ENCODE data around the gene NKX2-3.

NKX2-3 gene

GRCh38 chr10:99522470-99523250 lies 10.1 kb upstream of the NKX2-3 start:
- no peak for TF ChIP-seq REST (IDR thresholded peaks at IDR 0.05; ENCODE audit: low read depth)
- TF ChIP-seq TEAD4 (IDR thresholded peaks at IDR 0.05) = no peak
- TF ChIP-seq RAD21 (IDR thresholded peaks at IDR 0.05; ENCODE audit: low read depth) = no peak
- no peak for TF ChIP-seq YY1 (IDR thresholded peaks at IDR 0.05; ENCODE audit: low read depth)
- no peak for TF ChIP-seq EGR1 (IDR thresholded peaks at IDR 0.05)
- TF ChIP-seq FOXM1 (IDR thresholded peaks at IDR 0.05; ENCODE audit: borderline replicate concordance, low read depth) = no peak
- TF ChIP-seq EP300 (IDR thresholded peaks at IDR 0.05; ENCODE audit: borderline replicate concordance) = no peak
- TF ChIP-seq USF1 (IDR thresholded peaks at IDR 0.05) = no peak
- no peak for TF ChIP-seq TCF12 (IDR thresholded peaks at IDR 0.05; ENCODE audit: low read depth)
- no peak for TF ChIP-seq TAF1 (IDR thresholded peaks at IDR 0.05; ENCODE audit: low read depth)
- TF ChIP-seq MAX (IDR thresholded peaks at IDR 0.05) = no peak
- TF ChIP-seq NFIC (IDR thresholded peaks at IDR 0.05) = no peak
- TF ChIP-seq CREB1 (IDR thresholded peaks at IDR 0.05; ENCODE audit: low read depth) = no peak
- no peak for TF ChIP-seq ZBTB7A (IDR thresholded peaks at IDR 0.05; ENCODE audit: low read depth)
- TF ChIP-seq CEBPB (IDR thresholded peaks at IDR 0.05) = no peak

GRCh38 chr10:99523251-99523773 lies 9.4 kb upstream of the NKX2-3 start:
- TF ChIP-seq TEAD4 (IDR thresholded peaks at IDR 0.05) (no peak), CEBPB (IDR thresholded peaks at IDR 0.05) (no peak), TCF12 (IDR thresholded peaks at IDR 0.05; ENCODE audit: low read depth) (no peak), FOXM1 (IDR thresholded peaks at IDR 0.05; ENCODE audit: borderline replicate concordance, low read depth) (no peak), EP300 (IDR thresholded peaks at IDR 0.05; ENCODE audit: borderline replicate concordance) (no peak), NFIC (IDR thresholded peaks at IDR 0.05) (no peak), YY1 (IDR thresholded peaks at IDR 0.05; ENCODE audit: low read depth) (no peak)

- TF ChIP-seq MAX (IDR thresholded peaks at IDR 0.05) = no peak
- no peak for TF ChIP-seq CREB1 (IDR thresholded peaks at IDR 0.05; ENCODE audit: low read depth)
- TF ChIP-seq EGR1 (IDR thresholded peaks at IDR 0.05) = no peak
- TF ChIP-seq TEAD4 (IDR thresholded peaks at IDR 0.05) = no peak
- no peak for TF ChIP-seq NFIC (IDR thresholded peaks at IDR 0.05)
- no peak for TF ChIP-seq YY1 (IDR thresholded peaks at IDR 0.05; ENCODE audit: low read depth)
- TF ChIP-seq REST (IDR thresholded peaks at IDR 0.05; ENCODE audit: low read depth) = no peak
- TF ChIP-seq TCF12 (IDR thresholded peaks at IDR 0.05; ENCODE audit: low read depth) = no peak
- TF ChIP-seq CEBPB (IDR thresholded peaks at IDR 0.05) = no peak
- TF ChIP-seq ZBTB7A (IDR thresholded peaks at IDR 0.05; ENCODE audit: low read depth) = no peak
- no peak for TF ChIP-seq RAD21 (IDR thresholded peaks at IDR 0.05; ENCODE audit: low read depth)
- no peak for TF ChIP-seq EP300 (IDR thresholded peaks at IDR 0.05; ENCODE audit: borderline replicate concordance)
- no peak for TF ChIP-seq USF1 (IDR thresholded peaks at IDR 0.05)
Measured at GRCh38 chr10:99524050-99524666, 8.6 kb upstream of the NKX2-3 start.

- TF ChIP-seq EP300 (IDR thresholded peaks at IDR 0.05; ENCODE audit: borderline replicate concordance) (no peak), EGR1 (IDR thresholded peaks at IDR 0.05) (no peak), TEAD4 (IDR thresholded peaks at IDR 0.05) (no peak), MAX (IDR thresholded peaks at IDR 0.05) (no peak), YY1 (IDR thresholded peaks at IDR 0.05; ENCODE audit: low read depth) (no peak), TCF12 (IDR thresholded peaks at IDR 0.05; ENCODE audit: low read depth) (no peak), CEBPB (IDR thresholded peaks at IDR 0.05) (no peak), RAD21 (IDR thresholded peaks at IDR 0.05; ENCODE audit: low read depth) (no peak), REST (IDR thresholded peaks at IDR 0.05; ENCODE audit: low read depth) (no peak), CREB1 (IDR thresholded peaks at IDR 0.05; ENCODE audit: low read depth) (no peak), TAF1 (IDR thresholded peaks at IDR 0.05; ENCODE audit: low read depth) (no peak), ZBTB7A (IDR thresholded peaks at IDR 0.05; ENCODE audit: low read depth) (no peak)
Measured at GRCh38 chr10:99524736-99525380, 7.9 kb upstream of the NKX2-3 start.

Data from Ishikawa (cell line).